H9 (cell line): ENCODE measurements around the gene PPL. TPM values are rescaled to one million over a fixed set of nuclear protein-coding genes. Genes with fewer than 3 reads are reported as not detected.

Source experiments
- DNase-seq: peaks from one replicate; pipeline ENCODE4 v3.0.0-alpha.2; 2017
- H2AFZ ChIP-seq: one replicate; pipeline ENCODE4 v1.6.1; 2013; ENCODE audit warnings: mild to moderate bottlenecking, low read length, control low read depth, moderate library complexity
- H2AK5ac ChIP-seq: 2 replicates; pipeline ENCODE4 v1.6.1; 2013; ENCODE audit warnings: low read length, control low read depth, mixed read lengths; ENCODE audit not compliant: insufficient read length
- H2BK120ac ChIP-seq: one replicate; pipeline ENCODE4 v1.6.1; 2013; ENCODE audit warnings: low read depth, mild to moderate bottlenecking, low read length, control low read depth, inconsistent platforms; ENCODE audit not compliant: poor library complexity, severe bottlenecking
- H2BK12ac ChIP-seq: 2 replicates; pipeline ENCODE4 v1.6.1; 2013; ENCODE audit warnings: low read length, control low read depth, mixed read lengths, low read depth; ENCODE audit not compliant: insufficient read length
- H2BK15ac ChIP-seq: 2 replicates; pipeline ENCODE4 v1.6.1; 2013; ENCODE audit warnings: low read depth, low read length, control low read depth
- H2BK20ac ChIP-seq: one replicate; pipeline ENCODE4 v1.6.1; 2013; ENCODE audit warnings: low read depth, mild to moderate bottlenecking, low read length, control low read depth, inconsistent platforms; ENCODE audit not compliant: poor library complexity, severe bottlenecking
- H2BK5ac ChIP-seq: 2 replicates; pipeline ENCODE4 v1.6.1; 2013; ENCODE audit warnings: low read length, control low read depth, mixed read lengths; ENCODE audit not compliant: insufficient read length
- H3K14ac ChIP-seq: 2 replicates; pipeline ENCODE4 v1.6.1; 2013; ENCODE audit warnings: low read length, control low read depth; ENCODE audit not compliant: insufficient read depth
- H3K18ac ChIP-seq: 2 replicates; pipeline ENCODE4 v1.6.1; 2013; ENCODE audit warnings: low read depth, mild to moderate bottlenecking, mixed read lengths, low read length, control low read depth; ENCODE audit not compliant: insufficient read length
- H3K23ac ChIP-seq: 2 replicates; pipeline ENCODE4 v1.6.1; 2013; ENCODE audit warnings: low read length, control low read depth, mixed read lengths, low read depth; ENCODE audit not compliant: insufficient read length
- H3K23me2 ChIP-seq: 2 replicates; pipeline ENCODE4 v1.6.1; 2013; ENCODE audit warnings: low read depth, mild to moderate bottlenecking, mixed read lengths, low read length, control low read depth; ENCODE audit not compliant: insufficient read length, poor library complexity, severe bottlenecking
- H3K27ac ChIP-seq: 2 replicates; pipeline ENCODE4 v1.5.1; 2013; ENCODE audit warnings: low read length, control low read depth, mixed read lengths, low read depth; ENCODE audit not compliant: insufficient read length
- H3K27me3 ChIP-seq: 2 replicates; pipeline ENCODE4 v1.6.1; 2013; ENCODE audit warnings: low read length, control low read depth, inconsistent platforms; ENCODE audit not compliant: insufficient read depth
- H3K4ac ChIP-seq: 2 replicates; pipeline ENCODE4 v1.6.1; 2013; ENCODE audit warnings: low read depth, mild to moderate bottlenecking, control low read depth, inconsistent platforms, low read length, moderate library complexity
- H3K4me1 ChIP-seq: 2 replicates; pipeline ENCODE4 v1.6.1; 2013; ENCODE audit warnings: low read length, control low read depth, inconsistent platforms; ENCODE audit not compliant: insufficient read depth
- H3K4me2 ChIP-seq: 2 replicates; pipeline ENCODE4 v1.6.1; 2013; ENCODE audit warnings: low read length, control low read depth, mixed read lengths; ENCODE audit not compliant: insufficient read length, insufficient read depth
- H3K56ac ChIP-seq: 2 replicates; pipeline ENCODE4 v1.6.1; 2013; ENCODE audit warnings: low read depth, mild to moderate bottlenecking, mixed read lengths, low read length, control low read depth; ENCODE audit not compliant: insufficient read length
- H3K79me1 ChIP-seq: 2 replicates; pipeline ENCODE4 v1.6.1; 2013; ENCODE audit warnings: low read depth, mild to moderate bottlenecking, moderate library complexity, low read length, control low read depth, inconsistent platforms; ENCODE audit not compliant: insufficient read depth, poor library complexity, severe bottlenecking
- H3K79me2 ChIP-seq: 2 replicates; pipeline ENCODE4 v1.6.1; 2013; ENCODE audit warnings: low read length, control low read depth, inconsistent platforms; ENCODE audit not compliant: insufficient read depth
- H3K9ac ChIP-seq: 2 replicates; pipeline ENCODE4 v1.6.1; 2013; ENCODE audit warnings: low read length, control low read depth, mixed read lengths; ENCODE audit not compliant: insufficient read length; ENCODE audit errors: extremely low read depth
- H3K9me3 ChIP-seq: one replicate; pipeline ENCODE4 v1.6.1; 2013; ENCODE audit warnings: low read depth, low read length, inconsistent platforms; ENCODE audit not compliant: control insufficient read depth
- H3T11ph ChIP-seq: one replicate; pipeline ENCODE4 v1.6.1; 2013; ENCODE audit warnings: mild to moderate bottlenecking, low read length, control low read depth, inconsistent platforms
- H4K20me1 ChIP-seq: one replicate; pipeline ENCODE4 v1.6.1; 2013; ENCODE audit not compliant: control insufficient read depth, insufficient read length, insufficient read depth
- H4K5ac ChIP-seq: 2 replicates; pipeline ENCODE4 v1.6.1; 2013; ENCODE audit warnings: low read depth, mild to moderate bottlenecking, mixed read lengths, low read length, control low read depth; ENCODE audit not compliant: insufficient read length
- H4K8ac ChIP-seq: replicated peaks from 2 replicates; pipeline ENCODE4 v1.6.1; 2013; ENCODE audit warnings: low read length, control low read depth, mixed read lengths, low read depth; ENCODE audit not compliant: insufficient read length
- H4K91ac ChIP-seq: 2 replicates; pipeline ENCODE4 v1.6.1; 2013; ENCODE audit warnings: low read depth, mild to moderate bottlenecking, moderate library complexity, mixed read lengths, low read length, control low read depth; ENCODE audit not compliant: insufficient read length
- H3K27ac Mint-ChIP-seq, 3 experiments: 2 replicates in 2 of 3; 3 replicates in 1 of 3; pipeline ENCODE4 v1.8.0; 2020 to 2021; ENCODE audit warnings: mixed read lengths in 3 of 3, mild to moderate bottlenecking in 1 of 3, moderate library complexity in 1 of 3
- H3K27me3 Mint-ChIP-seq: 2 replicates; pipeline ENCODE4 v1.8.0; 2021; ENCODE audit warnings: low read depth, mild to moderate bottlenecking, moderate library complexity, mixed read lengths
- H3K36me3 Mint-ChIP-seq, 3 experiments: 2 replicates in 2 of 3; 3 replicates in 1 of 3; pipeline ENCODE4 v1.8.0; 2020 to 2021; ENCODE audit warnings: low read depth in 3 of 3, mixed read lengths in 3 of 3; ENCODE audit not compliant: insufficient read depth in 1 of 3
- H3K4me1 Mint-ChIP-seq, 2 experiments: 2 replicates each; pipeline ENCODE4 v1.8.0; 2020; ENCODE audit warnings: mixed read lengths in 2 of 2
- H3K4me3 Mint-ChIP-seq, 2 experiments: 2 replicates in 1 of 2; 3 replicates in 1 of 2; pipeline ENCODE4 v1.8.0; 2020 to 2021; ENCODE audit warnings: mild to moderate bottlenecking in 2 of 2, mixed read lengths in 2 of 2, moderate library complexity in 1 of 2
- H3K9me3 Mint-ChIP-seq, 2 experiments: 2 replicates in 1 of 2; 3 replicates in 1 of 2; pipeline ENCODE4 v1.8.0; 2020; ENCODE audit warnings: mild to moderate bottlenecking in 2 of 2, mixed read lengths in 2 of 2, moderate library complexity in 1 of 2
- WGBS: extraction: QIAGEN DNeasy Blood & Tissue Kit; methylation state at CpG from one replicate; pipeline ENCODE4 v1.1.7; 2013; ENCODE audit warnings: missing lambda C conversion rate, low lambda C conversion rate, mixed read lengths; ENCODE audit not compliant: insufficient read length; ENCODE audit errors: extremely low coverage; 5-methylcytosine and 5-hydroxymethylcytosine counted together
- total RNA-seq: library from RNA; stranded (reverse); gene quantifications from 2 replicates; pipeline ENCODE4 v1.2.1, GENCODE V29; 2021
- TF ChIP-seq, protein P1 (sequence below): fragments of 200-600 bp; sonication (generic); conservative IDR thresholded peaks from 3 replicates; pipeline ENCODE4 v1.8.0; 2021; ENCODE audit warnings: antibody characterized with exemption, mild to moderate bottlenecking

Gene PPL
- total RNA-seq, 1 experiment from 2014 or later, result 29.2 TPM

DNA sequence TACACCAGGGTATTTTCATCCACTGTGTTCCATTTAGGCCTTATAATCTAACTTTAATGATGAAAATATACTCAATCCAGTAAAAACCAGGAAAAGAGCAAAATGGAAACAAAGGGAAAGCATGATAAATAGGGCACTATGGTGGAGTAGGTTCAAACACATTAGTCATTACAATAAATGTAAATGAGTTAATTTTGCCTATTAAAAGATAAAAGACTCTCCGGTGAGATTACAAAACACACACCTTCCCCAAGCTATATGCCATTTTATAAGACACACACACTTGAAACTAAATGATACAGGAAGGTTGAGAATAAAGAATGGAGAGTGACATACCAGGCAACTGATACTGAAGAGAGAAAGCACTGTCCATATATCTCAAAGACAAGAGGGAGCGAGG, 10.0 kb downstream of the PPL start:
- H4K8ac ChIP-seq, result no peak overlapping the region
- Mint-ChIP-seq H3K27me3 (no peaks in the 10 kb centered on the region; the same call in none of the 2 replicates), H3K4me3 (no peak overlapping the region), H3K27ac (no peak overlapping the region), H3K4me1 (peaks cover 27 to 33% of the 10 kb centered on the region in 2 experiments), H3K36me3 (peaks cover 6 to 32% (median 21%) of the 10 kb centered on the region in 3 experiments), H3K9me3 (peaks cover 8 to 9% of the 10 kb centered on the region in 2 experiments)
- no CpG with 5 or more reads among the region's 2 CpGs for WGBS
- H4K91ac ChIP-seq, result no peak overlapping the region
- H3K56ac ChIP-seq, result no peak overlapping the region
- no peak overlapping the region for H2AK5ac ChIP-seq
- H3K27ac ChIP-seq, result no peak overlapping the region
- H3K9me3 ChIP-seq, result no peaks in the 10 kb centered on the region
- H2BK15ac ChIP-seq, result no peak overlapping the region
- no peaks in the 10 kb centered on the region for H3K23me2 ChIP-seq
- H2BK12ac ChIP-seq, result no peak overlapping the region
- no peak overlapping the region for H2BK20ac ChIP-seq
- no peaks in the 10 kb centered on the region for H4K20me1 ChIP-seq
- peaks cover 6% of the 10 kb centered on the region for H3K4me1 ChIP-seq
- H3K18ac ChIP-seq, result no peak overlapping the region
- H3K27me3 ChIP-seq, result no peaks in the 10 kb centered on the region
- no peak overlapping the region for H2BK5ac ChIP-seq
- no peak overlapping the region for H3K4ac ChIP-seq
- H2AFZ ChIP-seq, result no peak overlapping the region
- no peak overlapping the region for H3K23ac ChIP-seq
- no peaks in the 10 kb centered on the region for H3K79me2 ChIP-seq
- no peaks in the 10 kb centered on the region for H3K79me1 ChIP-seq
- H3K14ac ChIP-seq, result no peak overlapping the region
- no peak for DNase-seq
- H2BK120ac ChIP-seq, result no peak overlapping the region
- H3K9ac ChIP-seq, result no peak overlapping the region
- H4K5ac ChIP-seq, result no peak overlapping the region
- H3K4me2 ChIP-seq, result no peak overlapping the region
- TF ChIP-seq, protein P1, sequence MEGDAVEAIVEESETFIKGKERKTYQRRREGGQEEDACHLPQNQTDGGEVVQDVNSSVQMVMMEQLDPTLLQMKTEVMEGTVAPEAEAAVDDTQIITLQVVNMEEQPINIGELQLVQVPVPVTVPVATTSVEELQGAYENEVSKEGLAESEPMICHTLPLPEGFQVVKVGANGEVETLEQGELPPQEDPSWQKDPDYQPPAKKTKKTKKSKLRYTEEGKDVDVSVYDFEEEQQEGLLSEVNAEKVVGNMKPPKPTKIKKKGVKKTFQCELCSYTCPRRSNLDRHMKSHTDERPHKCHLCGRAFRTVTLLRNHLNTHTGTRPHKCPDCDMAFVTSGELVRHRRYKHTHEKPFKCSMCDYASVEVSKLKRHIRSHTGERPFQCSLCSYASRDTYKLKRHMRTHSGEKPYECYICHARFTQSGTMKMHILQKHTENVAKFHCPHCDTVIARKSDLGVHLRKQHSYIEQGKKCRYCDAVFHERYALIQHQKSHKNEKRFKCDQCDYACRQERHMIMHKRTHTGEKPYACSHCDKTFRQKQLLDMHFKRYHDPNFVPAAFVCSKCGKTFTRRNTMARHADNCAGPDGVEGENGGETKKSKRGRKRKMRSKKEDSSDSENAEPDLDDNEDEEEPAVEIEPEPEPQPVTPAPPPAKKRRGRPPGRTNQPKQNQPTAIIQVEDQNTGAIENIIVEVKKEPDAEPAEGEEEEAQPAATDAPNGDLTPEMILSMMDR, result no peak
- no peak overlapping the region for H3T11ph ChIP-seq
